B cell (primary cell): ENCODE measurements around the gene NEO1.

Source experiments
- CTCF ChIP-seq: fragments of 200-600 bp; IDR thresholded peaks from one replicate; pipeline ENCODE4 v1.8.0; 2022; ENCODE audit warnings: antibody characterized with exemption, mild to moderate bottlenecking
- EZH2 ChIP-seq: IDR thresholded peaks from 2 replicates; pipeline ENCODE4 v1.6.1; 2012; ENCODE audit warnings: borderline replicate concordance, low read depth, mild to moderate bottlenecking, moderate library complexity, low read length; ENCODE audit not compliant: insufficient read depth, poor library complexity, severe bottlenecking

DNA sequence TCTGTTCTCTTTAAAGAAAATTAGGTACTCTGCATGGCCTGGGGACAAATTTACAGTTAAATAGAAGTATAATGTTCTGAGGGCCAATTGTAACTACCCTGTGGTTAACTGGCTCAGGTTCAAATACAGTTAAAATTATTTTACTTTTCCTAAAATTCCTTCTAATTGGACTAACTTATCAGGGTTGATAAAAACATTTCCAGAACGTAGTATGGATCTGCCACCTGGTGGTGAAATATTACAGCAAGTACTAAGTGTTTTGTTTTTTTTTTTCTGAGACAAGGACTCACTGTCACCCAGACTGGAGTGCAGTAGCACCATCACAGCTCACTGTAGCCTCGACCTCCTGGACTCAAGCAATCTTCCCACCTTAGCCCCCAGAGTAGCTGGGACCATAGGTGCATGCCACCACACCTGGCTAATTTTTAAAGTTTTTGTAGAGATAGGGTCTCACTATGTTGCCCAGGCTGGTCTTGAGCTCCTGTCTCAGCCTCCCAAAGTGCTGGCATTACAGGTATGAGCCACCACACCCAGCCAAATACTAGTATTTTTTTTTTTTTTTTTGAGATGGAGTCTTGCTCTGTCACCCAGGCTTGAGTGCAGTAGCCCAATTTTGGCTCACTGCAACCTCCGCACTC, 29.2 kb downstream of the NEO1 start:
- TF ChIP-seq CTCF: peak; percentile 69
- no peak for TF ChIP-seq EZH2
